ENCODE data around the gene CDK16.
"Not testable (repeated sequence)": the region's sequence is repeated elsewhere in the genome, so short reads cannot be mapped to it uniquely, and the experiment has no call there.

CDK16 gene

DNA sequence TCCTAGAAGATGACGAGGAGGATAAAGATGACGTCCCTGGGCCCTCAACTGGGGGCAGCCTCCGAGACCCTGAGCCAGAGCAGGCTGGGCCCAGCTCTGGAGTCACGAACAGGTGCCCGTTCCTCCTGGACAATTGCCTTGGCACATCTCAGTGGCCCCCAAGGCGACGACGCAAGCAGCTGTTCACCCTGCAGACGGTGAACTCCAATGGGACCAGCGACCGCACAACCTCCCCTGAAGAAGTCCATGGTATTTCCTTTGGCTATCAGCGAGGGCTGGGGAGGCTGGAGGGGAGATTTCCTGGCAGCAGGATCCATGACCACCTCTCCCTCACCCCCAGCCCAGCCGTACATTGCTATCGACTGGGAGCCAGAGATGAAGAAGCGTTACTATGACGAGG lies 26.2 kb downstream of the CDK16 start:
- no peak for DNase-seq (ENCODE audit: low read depth)
- TF ChIP-seq, protein P1, sequence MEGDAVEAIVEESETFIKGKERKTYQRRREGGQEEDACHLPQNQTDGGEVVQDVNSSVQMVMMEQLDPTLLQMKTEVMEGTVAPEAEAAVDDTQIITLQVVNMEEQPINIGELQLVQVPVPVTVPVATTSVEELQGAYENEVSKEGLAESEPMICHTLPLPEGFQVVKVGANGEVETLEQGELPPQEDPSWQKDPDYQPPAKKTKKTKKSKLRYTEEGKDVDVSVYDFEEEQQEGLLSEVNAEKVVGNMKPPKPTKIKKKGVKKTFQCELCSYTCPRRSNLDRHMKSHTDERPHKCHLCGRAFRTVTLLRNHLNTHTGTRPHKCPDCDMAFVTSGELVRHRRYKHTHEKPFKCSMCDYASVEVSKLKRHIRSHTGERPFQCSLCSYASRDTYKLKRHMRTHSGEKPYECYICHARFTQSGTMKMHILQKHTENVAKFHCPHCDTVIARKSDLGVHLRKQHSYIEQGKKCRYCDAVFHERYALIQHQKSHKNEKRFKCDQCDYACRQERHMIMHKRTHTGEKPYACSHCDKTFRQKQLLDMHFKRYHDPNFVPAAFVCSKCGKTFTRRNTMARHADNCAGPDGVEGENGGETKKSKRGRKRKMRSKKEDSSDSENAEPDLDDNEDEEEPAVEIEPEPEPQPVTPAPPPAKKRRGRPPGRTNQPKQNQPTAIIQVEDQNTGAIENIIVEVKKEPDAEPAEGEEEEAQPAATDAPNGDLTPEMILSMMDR (conservative IDR thresholded peaks at IDR 0.05; ENCODE audit: control insufficient read depth, insufficient read depth, low read depth, low read length) = no peak
- H3K4me3 ChIP-seq (ENCODE audit: control insufficient read depth, low read depth, low read length) = no peak overlapping the region

DNA sequence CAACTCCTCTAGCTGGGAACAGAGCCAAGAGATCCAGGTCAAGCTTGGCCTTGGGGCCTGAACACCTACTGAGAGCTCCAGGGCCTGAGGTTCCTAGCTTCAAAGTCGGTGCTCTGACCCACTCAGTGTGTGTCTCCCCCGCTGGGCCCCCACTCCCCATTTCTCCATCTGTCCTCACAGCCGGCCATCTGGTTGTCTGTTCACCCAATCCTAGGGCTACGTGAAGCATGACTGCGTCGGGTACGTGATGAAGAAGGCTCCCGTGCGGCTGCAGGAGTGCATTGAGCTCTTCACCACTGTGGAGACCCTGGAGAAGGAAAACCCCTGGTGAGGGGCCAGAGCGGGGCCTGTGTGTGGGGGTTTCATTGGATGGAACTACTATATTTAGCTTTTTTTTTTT lies 26.7 kb downstream of the CDK16 start:
- no peak overlapping the region for H3K4me3 ChIP-seq (ENCODE audit: control insufficient read depth, low read depth, low read length)
- TF ChIP-seq, protein P1 (conservative IDR thresholded peaks at IDR 0.05; ENCODE audit: control insufficient read depth, insufficient read depth, low read depth, low read length) = no peak
- DNase-seq (ENCODE audit: low read depth) = no peak

DNA sequence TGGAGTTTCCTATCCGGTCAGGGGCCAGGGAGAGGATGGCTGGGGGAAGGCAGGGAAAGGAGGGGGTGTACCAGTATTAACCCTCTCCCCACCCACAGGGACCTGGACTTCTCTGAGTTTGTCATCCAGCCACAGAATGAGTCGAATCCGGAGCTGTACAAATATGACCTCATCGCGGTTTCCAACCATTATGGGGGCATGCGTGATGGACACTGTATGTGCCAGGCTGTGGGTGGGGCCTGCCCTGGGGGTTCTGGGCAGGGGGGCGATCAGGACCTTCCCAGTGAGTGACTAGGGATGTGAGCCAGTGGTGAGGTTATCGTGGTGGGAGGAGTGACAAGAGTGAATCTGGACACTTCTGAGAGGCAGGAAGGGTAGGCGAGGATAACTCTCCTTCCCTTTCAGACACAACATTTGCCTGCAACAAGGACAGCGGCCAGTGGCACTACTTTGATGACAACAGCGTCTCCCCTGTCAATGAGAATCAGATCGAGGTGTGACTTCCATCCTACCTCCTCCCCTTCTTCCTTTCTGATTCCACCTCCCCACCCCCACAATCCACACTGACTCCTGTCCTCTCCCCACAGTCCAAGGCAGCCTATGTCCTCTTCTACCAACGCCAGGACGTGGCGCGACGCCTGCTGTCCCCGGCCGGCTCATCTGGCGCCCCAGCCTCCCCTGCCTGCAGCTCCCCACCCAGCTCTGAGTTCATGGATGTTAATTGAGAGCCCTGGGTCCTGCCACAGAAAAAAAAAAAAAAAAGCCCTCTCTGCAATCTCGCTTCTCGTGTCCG lies 28.9 kb downstream of the CDK16 start:
- TF ChIP-seq, protein P1 (conservative IDR thresholded peaks at IDR 0.05; ENCODE audit: control insufficient read depth, insufficient read depth, low read depth, low read length) = no peak
- no peak overlapping the region for H3K4me3 ChIP-seq (ENCODE audit: control insufficient read depth, low read depth, low read length)
- peak; percentile 93 for DNase-seq (ENCODE audit: low read depth)

DNA sequence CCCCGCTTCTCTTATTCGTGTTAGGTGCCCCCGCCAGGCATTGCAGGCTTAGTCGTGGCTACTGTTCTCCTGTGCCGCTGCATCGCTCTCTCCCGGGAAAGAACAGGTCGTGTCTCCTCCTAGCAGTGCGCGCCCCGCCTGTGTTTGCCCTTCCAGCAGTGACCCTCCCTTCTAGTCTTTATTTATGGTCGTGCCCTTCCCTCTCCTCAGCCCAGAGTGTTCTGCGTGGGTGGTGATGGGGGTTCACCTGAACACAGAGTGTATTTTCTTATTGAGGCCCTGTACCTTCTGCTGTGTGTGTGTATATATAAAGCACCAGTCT lies 29.5 kb downstream of the CDK16 start:
- no peak for DNase-seq (ENCODE audit: low read depth)

DNA sequence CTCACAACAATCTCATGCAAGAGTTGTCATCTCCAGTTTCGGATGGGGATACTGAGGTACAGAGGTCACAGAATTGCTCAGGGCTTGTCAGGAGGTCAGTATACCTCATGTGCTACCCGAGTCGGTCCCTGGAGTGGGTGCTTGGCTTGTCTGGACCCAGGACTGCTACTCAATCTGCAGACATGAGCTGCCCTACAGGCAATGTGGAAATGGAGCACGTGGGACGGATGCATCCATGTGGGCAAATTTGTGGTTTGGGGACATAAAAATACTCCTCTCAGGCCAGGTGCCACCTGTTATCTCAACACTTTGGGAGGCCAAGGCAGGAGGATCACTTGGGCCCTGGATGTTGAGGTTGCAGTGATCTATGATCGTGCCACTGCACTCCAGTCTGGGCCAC lies 30.1 kb downstream of the CDK16 start:
- no peak for DNase-seq (ENCODE audit: low read depth)
- H3K4me3 ChIP-seq (ENCODE audit: control insufficient read depth, low read depth, low read length) = no peak overlapping the region
- TF ChIP-seq, protein P1 (conservative IDR thresholded peaks at IDR 0.05; ENCODE audit: control insufficient read depth, insufficient read depth, low read depth, low read length) = no peak

More for the DNA sequence above, 29.5 kb downstream of the CDK16 start:
- H3K4me3 ChIP-seq (ENCODE audit: control insufficient read depth, low read depth, low read length) = no peak overlapping the region
- TF ChIP-seq, protein P1 (conservative IDR thresholded peaks at IDR 0.05; ENCODE audit: control insufficient read depth, insufficient read depth, low read depth, low read length) = no peak

DNA sequence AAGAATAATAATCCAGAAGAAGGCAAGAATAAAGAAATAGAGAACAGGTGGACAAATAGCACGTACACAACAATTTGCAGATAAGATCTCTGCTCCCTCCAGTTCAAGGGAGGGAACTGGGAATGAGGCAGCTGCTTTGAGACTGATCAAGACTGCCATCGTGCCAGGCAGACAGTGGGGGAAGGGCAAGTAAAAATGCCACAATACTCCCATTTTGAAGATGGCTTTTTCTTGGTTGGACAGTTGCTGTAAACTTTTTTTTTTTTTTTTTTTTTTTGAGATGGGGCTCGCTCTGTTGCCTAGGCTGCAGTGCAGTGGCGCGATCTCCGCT lies 31.5 kb downstream of the CDK16 start:
- H3K4me3 ChIP-seq (ENCODE audit: control insufficient read depth, low read depth, low read length) = no peak overlapping the region
- no peak for DNase-seq (ENCODE audit: low read depth)
- TF ChIP-seq, protein P1 (conservative IDR thresholded peaks at IDR 0.05; ENCODE audit: control insufficient read depth, insufficient read depth, low read depth, low read length) = no peak

DNA sequence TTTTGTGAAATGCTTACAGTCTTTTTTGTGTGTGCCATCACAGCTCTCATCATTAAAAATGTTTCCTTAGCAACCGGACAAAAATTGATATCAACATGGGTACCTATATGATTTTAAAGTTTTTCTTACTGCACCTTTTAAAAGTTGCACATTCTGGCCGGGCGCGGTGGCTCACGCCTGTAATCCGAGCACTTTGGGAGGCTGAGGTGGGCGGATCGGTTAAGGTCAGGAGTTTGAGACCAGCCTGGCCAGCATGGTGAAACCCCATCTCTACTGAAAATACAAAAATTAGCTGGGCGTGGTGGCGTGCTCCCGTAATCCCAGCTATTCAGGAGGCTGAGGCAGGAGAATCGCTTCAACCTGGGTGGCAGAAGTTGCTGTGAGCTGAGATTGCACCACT lies 39.1 kb downstream of the CDK16 start:
- not testable (repeated sequence) for DNase-seq (ENCODE audit: low read depth); H3K4me3 ChIP-seq (ENCODE audit: control insufficient read depth, low read depth, low read length)

All from fibroblast of mammary gland (primary cell).